ENCODE measurements around the gene RPTOR.
"Not testable (repeated sequence)": the region's sequence is repeated elsewhere in the genome, so short reads cannot be mapped to it uniquely, and the experiment has no call there.

RPTOR gene

GRCh38 chr17:80790021-80790765 lies 245.6 kb downstream of the RPTOR start:
- no peak for DNase-seq
- in situ Hi-C loops (cut with HindIII; ENCODE audit: low pct_ligation_motif_present, low pct_unique_long_range_greater_than_20kb, low sequenced_read_pairs) = no loop called here

- no peak for DNase-seq
- in situ Hi-C loops (cut with HindIII; ENCODE audit: low pct_ligation_motif_present, low pct_unique_long_range_greater_than_20kb, low sequenced_read_pairs) = no loop called here
Observed at GRCh38 chr17:80790981-80791742, 246.5 kb downstream of the RPTOR start.

- in situ Hi-C loops (cut with HindIII; ENCODE audit: low pct_ligation_motif_present, low pct_unique_long_range_greater_than_20kb, low sequenced_read_pairs) = no loop called here
Observed at GRCh38 chr17:80791758-80792284, 247.2 kb downstream of the RPTOR start.

GRCh38 chr17:80792373-80792781 lies 247.7 kb downstream of the RPTOR start:
- in situ Hi-C loops (cut with HindIII; ENCODE audit: low pct_ligation_motif_present, low pct_unique_long_range_greater_than_20kb, low sequenced_read_pairs) = no loop called here
- DNase-seq = no peak

More at GRCh38 chr17:80791758-80792284, 247.2 kb downstream of the RPTOR start:
- peak; percentile 91 for DNase-seq

GRCh38 chr17:80793421-80793820 lies 248.8 kb downstream of the RPTOR start:
- in situ Hi-C loops (cut with HindIII; ENCODE audit: low pct_ligation_motif_present, low pct_unique_long_range_greater_than_20kb, low sequenced_read_pairs) = no loop called here
- DNase-seq = no peak

- in situ Hi-C loops (cut with HindIII; ENCODE audit: low pct_ligation_motif_present, low pct_unique_long_range_greater_than_20kb, low sequenced_read_pairs) = no loop called here
- no peak for DNase-seq
Observed at GRCh38 chr17:80793851-80794267, 249.2 kb downstream of the RPTOR start.

GRCh38 chr17:80794281-80795089 lies 249.8 kb downstream of the RPTOR start:
- DNase-seq = no peak
- in situ Hi-C loops (cut with HindIII; ENCODE audit: low pct_ligation_motif_present, low pct_unique_long_range_greater_than_20kb, low sequenced_read_pairs) = no loop called here

- no peak for DNase-seq
- in situ Hi-C loops (cut with HindIII; ENCODE audit: low pct_ligation_motif_present, low pct_unique_long_range_greater_than_20kb, low sequenced_read_pairs) = no loop called here
Observed at GRCh38 chr17:80795090-80795580, 250.5 kb downstream of the RPTOR start.

- in situ Hi-C loops (cut with HindIII; ENCODE audit: low pct_ligation_motif_present, low pct_unique_long_range_greater_than_20kb, low sequenced_read_pairs) = no loop called here
- DNase-seq = no peak
Observed at GRCh38 chr17:80795754-80796153, 251.1 kb downstream of the RPTOR start.

- DNase-seq = no peak
- in situ Hi-C loops (cut with HindIII; ENCODE audit: low pct_ligation_motif_present, low pct_unique_long_range_greater_than_20kb, low sequenced_read_pairs) = no loop called here
Observed at GRCh38 chr17:80796430-80796861, 251.8 kb downstream of the RPTOR start.

- in situ Hi-C loops (cut with HindIII; ENCODE audit: low pct_ligation_motif_present, low pct_unique_long_range_greater_than_20kb, low sequenced_read_pairs) = not testable (repeated sequence)
Observed at GRCh38 chr17:80797222-80797621, 252.6 kb downstream of the RPTOR start.

GRCh38 chr17:80797741-80798594 lies 253.3 kb downstream of the RPTOR start:
- no peak for DNase-seq
- in situ Hi-C loops (cut with HindIII; ENCODE audit: low pct_ligation_motif_present, low pct_unique_long_range_greater_than_20kb, low sequenced_read_pairs) = no loop called here

More at GRCh38 chr17:80797222-80797621, 252.6 kb downstream of the RPTOR start:
- DNase-seq = not testable (repeated sequence)

GRCh38 chr17:80798595-80799537 lies 254.2 kb downstream of the RPTOR start:
- no peak for DNase-seq
- in situ Hi-C loops (cut with HindIII; ENCODE audit: low pct_ligation_motif_present, low pct_unique_long_range_greater_than_20kb, low sequenced_read_pairs) = no loop called here

- DNase-seq = no peak
- in situ Hi-C loops (cut with HindIII; ENCODE audit: low pct_ligation_motif_present, low pct_unique_long_range_greater_than_20kb, low sequenced_read_pairs) = no loop called here
Observed at GRCh38 chr17:80799538-80800480, 255.2 kb downstream of the RPTOR start.

GRCh38 chr17:80800481-80801391 lies 256.1 kb downstream of the RPTOR start:
- DNase-seq = no peak
- in situ Hi-C loops (cut with HindIII; ENCODE audit: low pct_ligation_motif_present, low pct_unique_long_range_greater_than_20kb, low sequenced_read_pairs) = no loop called here

Data from ACHN (cell line).